Stimulated activated CD4-positive, alpha-beta T cell treated with anti-CD3 and anti-CD28 coated beads, TNF-alpha, amount 100 ng/mL, for 48 hours (primary cell): Measurements from ENCODE around the gene NDUFB3.

ENCODE experiments used
- DNase-seq, 3 donors: peaks; one replicate each; pipeline ENCODE4 v3.0.0-alpha.2; 2020; ENCODE audit warnings: low read depth in 3 of 3

Gene NDUFB3

DNA sequence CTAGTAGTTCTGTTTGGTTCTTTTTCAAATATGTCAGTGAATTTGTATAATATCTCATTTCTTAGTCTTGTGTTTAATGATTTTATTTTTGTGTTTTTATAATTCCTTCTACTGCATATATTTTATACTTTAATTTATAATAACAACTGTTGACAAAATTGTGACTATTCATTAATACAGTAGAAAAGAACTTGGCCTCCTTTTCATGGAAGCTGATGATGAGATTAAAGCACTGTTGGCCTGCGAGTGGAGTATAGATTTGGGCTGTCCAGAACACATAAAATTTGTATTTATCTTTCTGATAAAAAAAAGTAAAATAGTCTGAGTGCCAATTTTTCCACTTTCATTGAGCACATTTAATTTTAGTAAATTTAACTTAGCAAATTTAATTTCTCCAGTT is 56.2 kb downstream of the NDUFB3 start:
- no peak for DNase-seq

- no peak for DNase-seq
Measured at GRCh38 chr2:201128933-201129505, 57.2 kb downstream of the NDUFB3 start.

DNA sequence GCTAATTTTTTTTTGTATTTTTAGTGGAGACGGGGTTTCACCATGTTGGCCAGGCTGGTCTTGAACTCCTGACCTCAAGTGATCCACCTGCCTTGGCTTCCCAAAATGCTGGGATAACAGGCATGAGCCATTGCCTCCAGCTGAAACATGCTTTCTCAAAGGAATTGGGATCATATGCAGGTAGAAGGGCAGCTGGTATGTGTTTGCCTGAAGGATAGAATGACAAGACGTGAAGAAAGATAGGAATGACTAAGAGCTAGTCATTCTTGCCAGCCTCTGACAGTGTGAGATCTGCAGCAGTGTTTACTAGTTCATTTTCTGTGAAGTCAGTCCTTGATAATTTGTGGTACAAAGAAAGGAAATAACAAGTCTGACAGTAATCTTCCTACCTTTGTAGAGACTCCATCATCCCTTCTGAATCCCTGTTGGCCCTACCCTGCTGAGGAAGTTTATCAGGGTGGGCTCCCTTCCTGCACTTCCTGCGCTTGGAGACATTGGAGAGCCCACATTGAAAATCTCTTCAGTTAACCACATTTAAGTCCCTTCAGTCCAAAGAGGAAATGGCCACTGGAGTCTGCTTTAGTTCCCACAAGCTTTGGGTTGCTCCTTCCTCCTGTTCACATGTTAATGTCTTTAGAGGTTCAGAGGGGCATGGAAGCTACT is 58.9 kb downstream of the NDUFB3 start:
- DNase-seq, result no peak

- DNase-seq, result no peak
Measured at GRCh38 chr2:201132518-201132917, 60.7 kb downstream of the NDUFB3 start.
